Body of pancreas (tissue), 4 donors: Measurements from ENCODE around the gene VMAC. TPM values are rescaled to one million over a fixed set of nuclear protein-coding genes. Genes with fewer than 3 reads are reported as not detected.

Experiments used
- ATAC-seq: fragments of 150-250 bp; one replicate; pipeline ENCODE4 v1.9.1; 2016
- DNase-seq, 4 donors: peaks; one replicate each; pipeline ENCODE4 v3.0.0-alpha.2; 2019
- H3K27ac ChIP-seq, 4 donors: fragments of 200-600 bp; sonication (generic); 1 replicate in 3 of 4; 2 replicates in 1 of 4; pipeline versions ENCODE4 v1.5.1 to v1.6.1; 2016 to 2019; ENCODE audit warnings: mild to moderate bottlenecking in 1 of 4, mixed read lengths in 1 of 4, moderate library complexity in 1 of 4
- H3K27me3 ChIP-seq, 2 donors: fragments of 200-600 bp; sonication (generic); one replicate each; pipeline ENCODE4 v1.6.0; 2016; ENCODE audit warnings: mild to moderate bottlenecking in 1 of 2
- H3K36me3 ChIP-seq, 2 donors: fragments of 200-600 bp; sonication (generic); replicated peaks in 1 of 2; 2 replicates each; pipeline ENCODE4 v1.5.1; 2016; ENCODE audit warnings: low read depth in 2 of 2; ENCODE audit not compliant: insufficient read depth in 1 of 2
- H3K4me1 ChIP-seq: fragments of 200-600 bp; sonication (generic); one replicate; pipeline ENCODE4 v1.6.0; 2016
- H3K4me3 ChIP-seq, 2 donors: fragments of 200-600 bp; sonication (generic); 1 replicate in 1 of 2; 2 replicates in 1 of 2; pipeline ENCODE4 v1.5.1; 2016 to 2019
- H3K9me3 ChIP-seq, 3 donors: fragments of 200-600 bp; sonication (generic); 1 replicate in 2 of 3; 2 replicates in 1 of 3; pipeline ENCODE4 v1.5.1; 2016
- CTCF ChIP-seq, 7 experiments: fragments of 450-650 bp in 4 of 7; fragments of 200-600 bp in 3 of 7; sonication (generic) in 3 of 7; IDR thresholded peaks; one replicate each; pipeline ENCODE4 v1.5.1; 2016 to 2019; ENCODE audit warnings: antibody characterized with exemption in 7 of 7
- POLR2A ChIP-seq, 3 donors: fragments of 450-650 bp; IDR thresholded peaks; one replicate each; pipeline ENCODE4 v1.6.1; 2016; ENCODE audit warnings: antibody characterized with exemption in 3 of 3, mild to moderate bottlenecking in 2 of 3
- WGBS, 2 donors: methylation state at CpG; one replicate each; pipeline ENCODE4 v1.1.5; 2017; 5-methylcytosine and 5-hydroxymethylcytosine counted together
- intact Hi-C: fragments of 100-400 bp; cut with DNase I; formaldehyde crosslinking; loops from one replicate; pipeline ENCODE4 v1.15.1; 2023
- total RNA-seq, 2 donors: library from RNA; depleted of rRNA; stranded (reverse); fragments of >200 nt; gene quantifications; one replicate each; pipeline ENCODE4 v1.1.0, GENCODE V29; 2016

The VMAC gene
- total RNA-seq, 2 donors from 2014 or later: 12.5 to 15.3 TPM

GRCh38 chr19:5957170-5957569 is 52.5 kb downstream of the VMAC start:
- no peaks in the 10 kb centered on the region for H3K36me3 ChIP-seq
- no peaks in the 10 kb centered on the region for H3K9me3 ChIP-seq
- H3K27me3 ChIP-seq: no peaks in the 10 kb centered on the region
- WGBS, 2 donors: 48 to 55% methylated on average over 10 of the region's 10 CpGs
- no peak for ATAC-seq
- DNase-seq: no peak
- intact Hi-C loops: no loop called here
- TF ChIP-seq CTCF (IDR thresholded peaks at IDR 0.05) (no peak), POLR2A (IDR thresholded peaks at IDR 0.05) (no peak)
- H3K4me1 ChIP-seq: peaks cover 97% of the 10 kb centered on the region
- H3K4me3 ChIP-seq: no peak overlapping the region
- H3K27ac ChIP-seq: peak overlapping the region in 2 of 4 donors; percentile 17 to 22

GRCh38 chr19:5958074-5958850 is 53.6 kb downstream of the VMAC start:
- Histone ChIP-seq H3K27ac (peak overlapping the region in 2 of 4 donors; percentile 17 to 84), H3K4me3 (no peak overlapping the region), H3K4me1 (peaks cover 97% of the 10 kb centered on the region), H3K36me3 (no peaks in the 10 kb centered on the region), H3K9me3 (no peaks in the 10 kb centered on the region), H3K27me3 (no peaks in the 10 kb centered on the region)
- ATAC-seq (no peak), DNase-seq (peak in 1 of 4 donors; percentile 24)
- TF ChIP-seq POLR2A (IDR thresholded peaks at IDR 0.05) (no peak), CTCF (IDR thresholded peaks at IDR 0.05) (no peak)
- intact Hi-C loops: no loop called here
- WGBS, 2 donors: 79 to 88% methylated on average over 13 to 21 of the region's 21 CpGs

- no peak for ATAC-seq
- 86 to 91% methylated on average over 2 to 10 of the region's 10 CpGs for WGBS, 2 donors
- DNase-seq: no peak
Observed at GRCh38 chr19:5958851-5959122, 54.1 kb downstream of the VMAC start.

GRCh38 chr19:5959260-5960004 is 54.8 kb downstream of the VMAC start:
- Histone ChIP-seq H3K4me3 (no peak overlapping the region), H3K9me3 (no peaks in the 10 kb centered on the region), H3K36me3 (no peaks in the 10 kb centered on the region), H3K27me3 (no peaks in the 10 kb centered on the region), H3K4me1 (peaks cover 96% of the 10 kb centered on the region), H3K27ac (peak overlapping the region; percentile 79 to 95 (median 82))
- DNase-seq (no peak), ATAC-seq (no peak)
- 52 to 59% methylated on average over 10 to 14 of the region's 14 CpGs for WGBS, 2 donors
- TF ChIP-seq POLR2A (IDR thresholded peaks at IDR 0.05): no peak
- no peak for TF ChIP-seq CTCF (IDR thresholded peaks at IDR 0.05)
- intact Hi-C loops: no loop called here

More at GRCh38 chr19:5958851-5959122, 54.1 kb downstream of the VMAC start:
- intact Hi-C loops: no loop called here
- Histone ChIP-seq H3K27ac (peak overlapping the region in 2 of 4 donors; percentile 81 to 84), H3K36me3 (no peaks in the 10 kb centered on the region), H3K4me3 (no peak overlapping the region), H3K9me3 (no peaks in the 10 kb centered on the region), H3K27me3 (no peaks in the 10 kb centered on the region), H3K4me1 (peaks cover 97% of the 10 kb centered on the region)
- TF ChIP-seq CTCF (IDR thresholded peaks at IDR 0.05) (no peak), POLR2A (IDR thresholded peaks at IDR 0.05) (no peak)

Other genes starting within 250 kb of the VMAC start
- gene MICOS13, start 224.4 kb upstream of the VMAC start, total RNA-seq: 10 to 100 TPM; 14.5 to 14.8 TPM
- gene HSD11B1L, start 223.8 kb upstream of the VMAC start, total RNA-seq: 10 to 100 TPM; 11.9 to 21.8 TPM
- gene RPL36, start 214.6 kb upstream of the VMAC start, total RNA-seq: 100 to 1,000 TPM; 280 to 342 TPM
- gene LONP1, start 184.7 kb upstream of the VMAC start, total RNA-seq: 10 to 100 TPM; 31.9 to 95.6 TPM
- not detected for gene CATSPERD, start 184.2 kb upstream of the VMAC start, total RNA-seq
- gene PRR22, start 120.1 kb upstream of the VMAC start, total RNA-seq: 1 to 10 TPM; 2.3 TPM
- gene DUS3L, start 113.7 kb upstream of the VMAC start, total RNA-seq: 10 to 100 TPM; 28.0 to 39.6 TPM
- 10 to 100 TPM; 24.1 to 70.9 TPM for gene NRTN, start 99.8 kb upstream of the VMAC start, total RNA-seq
- 10 to 100 TPM in 1 of 2 donors, 1 to 10 TPM in 1; 3.6 to 12.2 TPM for gene FUT6, start 65.2 kb upstream of the VMAC start, total RNA-seq
- 1 to 10 TPM; 5.7 to 9.2 TPM for gene FUT3, start 53.4 kb upstream of the VMAC start, total RNA-seq
- gene FUT5, start 34.3 kb upstream of the VMAC start, total RNA-seq: not detected
- gene NDUFA11, start 1.1 kb upstream of the VMAC start, total RNA-seq: 10 to 100 TPM; 31.6 to 79.1 TPM
- gene CAPS, start 9.4 kb downstream of the VMAC start, total RNA-seq: 10 to 100 TPM; 18.7 to 38.6 TPM
- gene RANBP3, start 73.3 kb downstream of the VMAC start, total RNA-seq: 10 to 100 TPM; 62.0 to 90.0 TPM
- gene RFX2, start 205.6 kb downstream of the VMAC start, total RNA-seq: 10 to 100 TPM; 14.0 to 14.8 TPM
- not detected for gene ACSBG2, start 230.8 kb downstream of the VMAC start, total RNA-seq